Stimulated activated naive CD8-positive, alpha-beta T cell treated with anti-CD3 and anti-CD28 coated beads, Interleukin-15, Interleukin-2, amounts not matched to agents 100 ng/mL and 50 ng/mL, for 24 hours (primary cell): ENCODE data around the gene C20orf141.
A peak's percentile ranks its signal among the peaks of the same experiment; 100 is the strongest.
"Not testable (repeated sequence)": the region's sequence is repeated elsewhere in the genome, so short reads cannot be mapped to it uniquely, and the experiment has no call there.

Experiments used
- H3K27ac Mint-ChIP-seq: one replicate; pipeline ENCODE4 v1.8.0; 2021; ENCODE audit warnings: mild to moderate bottlenecking, mixed read lengths
- H3K27me3 Mint-ChIP-seq: one replicate; pipeline ENCODE4 v1.8.0; 2021; ENCODE audit warnings: mixed read lengths
- H3K36me3 Mint-ChIP-seq: one replicate; pipeline ENCODE4 v1.8.0; 2021; ENCODE audit warnings: low read depth, mixed read lengths
- H3K4me1 Mint-ChIP-seq: one replicate; pipeline ENCODE4 v1.8.0; 2021; ENCODE audit warnings: low read depth, mixed read lengths
- H3K4me3 Mint-ChIP-seq: one replicate; pipeline ENCODE4 v1.8.0; 2021; ENCODE audit warnings: mild to moderate bottlenecking, mixed read lengths
- H3K9me3 Mint-ChIP-seq: one replicate; pipeline ENCODE4 v1.8.0; 2021; ENCODE audit warnings: mixed read lengths

Gene C20orf141

DNA sequence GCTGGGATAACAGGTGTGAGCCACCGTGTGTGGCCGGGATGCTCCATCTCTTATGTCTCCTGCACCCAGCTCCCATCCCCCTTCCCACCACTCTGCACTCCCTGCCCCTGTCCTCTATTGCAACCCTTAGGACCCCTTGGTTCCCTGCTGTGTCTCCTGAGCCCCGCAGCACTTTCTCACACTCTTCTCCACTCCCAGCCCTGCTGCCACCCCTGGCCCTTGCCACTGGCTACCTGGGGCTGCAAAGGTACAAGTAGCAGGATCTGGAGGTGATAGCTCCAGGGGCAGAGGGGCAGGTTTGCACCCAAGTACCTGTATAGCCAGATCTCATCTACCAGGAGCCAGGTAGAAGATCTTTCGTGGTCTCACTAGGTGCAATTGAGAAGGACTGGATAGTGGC, 7.8 kb upstream of the C20orf141 start:
- H3K27me3 Mint-ChIP-seq = peaks cover 51% of the 10 kb centered on the region
- H3K36me3 Mint-ChIP-seq = no peaks in the 10 kb centered on the region
- H3K9me3 Mint-ChIP-seq = no peaks in the 10 kb centered on the region
- H3K4me3 Mint-ChIP-seq = no peak overlapping the region
- H3K27ac Mint-ChIP-seq = no peak overlapping the region
- H3K4me1 Mint-ChIP-seq = no peaks in the 10 kb centered on the region

DNA sequence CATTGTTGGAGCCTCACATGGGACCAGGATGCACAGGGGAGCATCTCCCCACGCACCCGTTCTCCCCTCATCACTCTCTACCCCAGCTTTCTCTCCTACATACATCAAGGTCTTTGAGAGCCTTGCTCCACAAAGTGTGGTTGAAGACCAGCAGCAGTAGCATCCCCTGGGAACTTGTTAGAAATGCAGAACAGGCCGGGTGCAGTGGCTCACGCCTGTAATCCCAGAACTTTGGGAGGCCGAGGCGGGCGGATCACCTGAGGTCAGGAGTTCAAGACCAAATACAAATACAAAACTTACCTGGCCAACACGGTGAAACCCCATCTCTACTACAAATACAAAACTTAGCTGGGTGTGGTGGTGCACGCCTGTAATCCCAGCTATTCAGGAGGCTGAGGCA, 6.9 kb upstream of the C20orf141 start:
- H3K27ac Mint-ChIP-seq, H3K4me3 Mint-ChIP-seq, H3K4me1 Mint-ChIP-seq, H3K36me3 Mint-ChIP-seq, H3K9me3 Mint-ChIP-seq: not testable (repeated sequence)
- H3K27me3 Mint-ChIP-seq = peaks cover 50% of the 10 kb centered on the region

DNA sequence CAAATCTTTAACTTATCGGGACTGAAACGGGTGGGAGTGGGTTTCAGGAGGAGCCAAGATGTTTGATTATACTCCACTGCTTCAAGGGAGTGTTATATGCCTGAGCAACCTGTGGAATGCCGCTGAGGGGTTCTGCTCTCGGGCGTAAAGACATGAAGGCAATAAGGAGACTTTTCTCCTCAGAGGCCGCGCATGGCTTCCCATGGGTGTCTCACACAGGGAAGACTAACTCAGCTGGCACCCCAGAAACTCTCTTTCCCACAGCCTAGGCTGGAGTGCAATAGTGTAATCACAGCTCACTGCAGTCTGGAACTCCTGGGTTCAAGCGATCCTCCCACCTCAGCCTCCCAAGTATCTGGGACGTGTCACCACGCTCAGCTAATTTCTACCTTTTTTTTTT, 5.1 kb upstream of the C20orf141 start:
- H3K27me3 Mint-ChIP-seq = peaks cover 49% of the 10 kb centered on the region
- H3K4me3 Mint-ChIP-seq = no peak overlapping the region
- no peaks in the 10 kb centered on the region for H3K36me3 Mint-ChIP-seq
- no peak overlapping the region for H3K27ac Mint-ChIP-seq
- H3K4me1 Mint-ChIP-seq = no peaks in the 10 kb centered on the region
- peaks cover 5% of the 10 kb centered on the region for H3K9me3 Mint-ChIP-seq

GRCh38 chr20:2812189-2812588, 2.6 kb upstream of the C20orf141 start:
- Mint-ChIP-seq H3K27me3 (peaks cover 39% of the 10 kb centered on the region), H3K36me3 (no peaks in the 10 kb centered on the region), H3K9me3 (peaks cover 5% of the 10 kb centered on the region), H3K4me3 (no peak overlapping the region), H3K4me1 (no peaks in the 10 kb centered on the region), H3K27ac (no peak overlapping the region)

GRCh38 chr20:2814076-2814475, 711 bp upstream of the C20orf141 start:
- peaks cover 5% of the 10 kb centered on the region for H3K9me3 Mint-ChIP-seq
- H3K27me3 Mint-ChIP-seq = peaks cover 37% of the 10 kb centered on the region
- H3K4me3 Mint-ChIP-seq = no peak overlapping the region
- no peaks in the 10 kb centered on the region for H3K36me3 Mint-ChIP-seq
- no peak overlapping the region for H3K27ac Mint-ChIP-seq
- H3K4me1 Mint-ChIP-seq = no peaks in the 10 kb centered on the region

DNA sequence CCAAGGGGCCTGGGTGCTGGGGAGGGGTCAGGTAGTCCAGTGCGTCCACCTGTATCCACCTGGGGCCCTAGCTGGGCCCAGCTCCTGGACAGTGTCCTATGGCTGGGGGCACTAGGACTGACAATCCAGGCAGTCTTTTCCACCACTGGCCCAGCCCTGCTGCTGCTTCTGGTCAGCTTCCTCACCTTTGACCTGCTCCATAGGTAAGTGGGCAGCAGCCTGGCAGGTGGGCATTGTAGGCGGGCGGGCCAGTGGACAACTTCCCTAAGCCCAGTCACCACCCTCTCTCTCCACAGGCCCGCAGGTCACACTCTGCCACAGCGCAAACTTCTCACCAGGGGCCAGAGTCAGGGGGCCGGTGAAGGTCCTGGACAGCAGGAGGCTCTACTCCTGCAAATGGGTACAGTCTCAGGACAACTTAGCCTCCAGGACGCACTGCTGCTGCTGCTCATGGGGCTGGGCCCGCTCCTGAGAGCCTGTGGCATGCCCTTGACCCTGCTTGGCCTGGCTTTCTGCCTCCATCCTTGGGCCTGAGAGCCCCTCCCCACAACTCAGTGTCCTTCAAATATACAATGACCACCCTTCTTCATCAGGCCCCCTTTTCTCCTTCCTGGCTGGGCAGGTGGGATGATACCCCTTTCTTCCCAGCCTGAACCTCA, 584 bp downstream of the C20orf141 start:
- H3K27ac Mint-ChIP-seq = no peak overlapping the region
- peaks cover 5% of the 10 kb centered on the region for H3K4me1 Mint-ChIP-seq
- no peaks in the 10 kb centered on the region for H3K36me3 Mint-ChIP-seq
- peaks cover 44% of the 10 kb centered on the region for H3K27me3 Mint-ChIP-seq
- H3K4me3 Mint-ChIP-seq = no peak overlapping the region
- H3K9me3 Mint-ChIP-seq = peaks cover 5% of the 10 kb centered on the region

GRCh38 chr20:2816030-2816582, 1.3 kb downstream of the C20orf141 start, which contains the start of gene TMEM239:
Gene TMEM239, plus strand, starts transcription at chr20:2816364. Its CDS starts 191 bp downstream, at chr20:2816555.
- Mint-ChIP-seq H3K36me3 (no peaks in the 10 kb centered on the region), H3K27ac (no peak within 1 kb of the TSS), H3K4me3 (no peak within 1 kb of the TSS), H3K4me1 (peaks cover 5% of the 10 kb centered on the region), H3K27me3 (peaks cover 42% of the 10 kb centered on the region), H3K9me3 (peaks cover 5% of the 10 kb centered on the region)

GRCh38 chr20:2816583-2817340, 2.0 kb downstream of the C20orf141 start:
- no peak overlapping the region for H3K4me3 Mint-ChIP-seq
- peaks cover 5% of the 10 kb centered on the region for H3K9me3 Mint-ChIP-seq
- H3K36me3 Mint-ChIP-seq = no peaks in the 10 kb centered on the region
- H3K27me3 Mint-ChIP-seq = peaks cover 39% of the 10 kb centered on the region
- peaks cover 9% of the 10 kb centered on the region for H3K4me1 Mint-ChIP-seq
- H3K27ac Mint-ChIP-seq = no peak overlapping the region

DNA sequence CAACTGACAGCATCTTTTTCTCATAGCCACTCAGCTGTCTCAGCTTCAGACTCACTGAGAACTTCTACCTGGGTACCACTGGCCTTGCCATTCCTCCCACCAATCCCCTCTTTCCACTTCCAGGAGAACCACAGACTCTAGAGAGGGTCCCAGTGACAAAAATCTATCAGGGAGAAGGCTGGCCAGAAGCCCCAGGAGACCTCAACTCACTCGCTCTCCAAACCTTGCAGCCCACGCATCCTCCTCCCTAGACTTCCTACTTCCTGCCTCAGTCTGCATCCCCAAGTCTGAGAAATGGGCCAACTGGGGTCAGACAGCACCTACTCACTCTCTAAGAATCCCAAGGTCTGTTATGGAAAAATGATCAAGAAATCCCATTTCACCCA, 2.5 kb downstream of the C20orf141 start:
- Mint-ChIP-seq H3K4me3 (no peak overlapping the region), H3K4me1 (peaks cover 14% of the 10 kb centered on the region), H3K27ac (no peak overlapping the region), H3K27me3 (peaks cover 36% of the 10 kb centered on the region), H3K36me3 (no peaks in the 10 kb centered on the region), H3K9me3 (peaks cover 3% of the 10 kb centered on the region)

DNA sequence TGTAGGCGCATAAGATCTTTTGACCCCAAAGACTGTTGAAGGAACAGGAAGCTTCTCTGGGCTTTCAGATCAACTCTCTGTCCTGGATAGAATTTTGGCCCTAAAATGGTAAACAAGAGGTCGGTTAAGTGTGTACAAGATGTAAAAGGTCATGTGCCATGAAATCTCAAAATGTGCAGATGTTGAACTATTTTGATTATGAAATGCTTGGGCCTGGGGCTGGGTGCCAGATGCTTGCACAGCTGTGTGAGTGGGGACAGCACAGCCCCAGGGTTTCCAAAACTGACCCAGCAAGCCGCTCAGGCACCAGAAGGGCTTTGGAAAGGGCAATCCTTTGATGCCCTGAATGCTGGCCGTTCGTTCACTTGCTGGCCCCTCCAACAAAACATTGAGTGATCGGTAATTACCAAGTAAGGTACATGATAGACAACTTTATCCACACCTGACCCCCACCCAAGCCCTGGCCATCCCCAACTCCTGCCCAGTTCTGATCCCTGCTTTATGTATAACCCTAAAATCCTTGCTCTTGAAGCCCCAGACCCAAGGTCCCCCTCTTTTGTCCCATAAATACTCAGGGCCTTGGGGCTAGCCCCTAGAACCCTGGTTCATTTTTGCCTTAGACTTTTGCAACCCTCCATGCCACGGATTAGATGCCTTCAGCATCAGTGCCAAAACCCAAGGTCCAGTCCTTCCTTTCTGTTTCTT, 3.3 kb downstream of the C20orf141 start:
- Mint-ChIP-seq H3K9me3 (no peaks in the 10 kb centered on the region), H3K27me3 (peaks cover 32% of the 10 kb centered on the region)

GRCh38 chr20:2820084-2820895, 5.5 kb downstream of the C20orf141 start:
- H3K4me3 Mint-ChIP-seq = no peak overlapping the region
- H3K4me1 Mint-ChIP-seq = peaks cover 14% of the 10 kb centered on the region

More for the DNA sequence above, 3.3 kb downstream of the C20orf141 start:
- Mint-ChIP-seq H3K27ac (no peak overlapping the region), H3K4me3 (no peak overlapping the region), H3K4me1 (peaks cover 14% of the 10 kb centered on the region), H3K36me3 (no peaks in the 10 kb centered on the region)

GRCh38 chr20:2820896-2821869, 6.4 kb downstream of the C20orf141 start:
- H3K27ac Mint-ChIP-seq = peak overlapping the region; percentile 33

More at GRCh38 chr20:2820084-2820895, 5.5 kb downstream of the C20orf141 start:
- Mint-ChIP-seq H3K27ac (no peak overlapping the region), H3K27me3 (peaks cover 21% of the 10 kb centered on the region), H3K9me3 (no peaks in the 10 kb centered on the region), H3K36me3 (no peaks in the 10 kb centered on the region)

DNA sequence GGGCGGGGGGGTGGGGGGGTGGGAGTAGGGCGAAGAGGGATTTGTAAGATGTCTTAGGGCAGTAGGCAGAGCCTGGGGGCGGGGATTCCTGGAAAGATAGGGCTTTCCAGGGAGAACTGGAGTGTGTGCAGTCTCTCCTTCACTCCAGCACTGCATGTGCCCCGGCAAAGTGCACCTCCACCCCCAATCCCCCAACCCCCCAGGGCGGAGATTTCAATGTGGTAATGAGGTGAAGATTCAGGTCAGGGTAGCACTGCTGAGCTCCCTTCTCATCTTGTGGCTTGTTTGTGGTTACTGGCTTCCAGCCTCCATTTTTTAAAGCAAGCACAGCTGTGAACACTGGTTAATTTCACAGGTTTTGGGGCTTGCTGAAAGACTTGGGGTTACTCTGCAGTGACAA, 7.3 kb downstream of the C20orf141 start:
- Mint-ChIP-seq H3K9me3 (no peaks in the 10 kb centered on the region), H3K36me3 (no peaks in the 10 kb centered on the region), H3K4me1 (peaks cover 26% of the 10 kb centered on the region), H3K27ac (peak overlapping the region; percentile 31), H3K27me3 (peaks cover 30% of the 10 kb centered on the region), H3K4me3 (peak overlapping the region; percentile 13)

More at GRCh38 chr20:2820896-2821869, 6.4 kb downstream of the C20orf141 start:
- peaks cover 24% of the 10 kb centered on the region for H3K27me3 Mint-ChIP-seq
- peak overlapping the region; percentile 26 for H3K4me3 Mint-ChIP-seq
- no peaks in the 10 kb centered on the region for H3K36me3 Mint-ChIP-seq
- H3K9me3 Mint-ChIP-seq = no peaks in the 10 kb centered on the region
- peaks cover 21% of the 10 kb centered on the region for H3K4me1 Mint-ChIP-seq
